Stomach (tissue), 4 donors: ENCODE results near the gene CFAP61.

Experiments
- EP300 ChIP-seq: sonication (generic); formaldehyde crosslinking; IDR thresholded peaks from one replicate; pipeline ENCODE4 v1.6.1; 2017; ENCODE audit warnings: antibody characterized with exemption
- POLR2A ChIP-seq, 4 donors: fragments of 450-650 bp; IDR thresholded peaks; one replicate each; pipeline ENCODE4 v1.6.1; 2016; ENCODE audit warnings: antibody characterized with exemption in 4 of 4, control low read depth in 2 of 4, mild to moderate bottlenecking in 1 of 4, moderate library complexity in 1 of 4
- POLR2AphosphoS5 ChIP-seq, 3 donors: sonication (generic); formaldehyde crosslinking; IDR thresholded peaks; one replicate each; pipeline ENCODE4 v1.6.1; 2016; ENCODE audit warnings: antibody characterized with exemption in 3 of 3
- TF ChIP-seq, protein P1 (sequence below), 7 experiments: fragments of 450-650 bp in 4 of 7; fragments of 200-600 bp in 3 of 7; sonication (generic) in 3 of 7; IDR thresholded peaks; one replicate each; pipeline ENCODE4 v1.5.1; 2016 to 2019; ENCODE audit warnings: antibody characterized with exemption in 7 of 7, control low read depth in 2 of 7, mild to moderate bottlenecking in 1 of 7

DNA sequence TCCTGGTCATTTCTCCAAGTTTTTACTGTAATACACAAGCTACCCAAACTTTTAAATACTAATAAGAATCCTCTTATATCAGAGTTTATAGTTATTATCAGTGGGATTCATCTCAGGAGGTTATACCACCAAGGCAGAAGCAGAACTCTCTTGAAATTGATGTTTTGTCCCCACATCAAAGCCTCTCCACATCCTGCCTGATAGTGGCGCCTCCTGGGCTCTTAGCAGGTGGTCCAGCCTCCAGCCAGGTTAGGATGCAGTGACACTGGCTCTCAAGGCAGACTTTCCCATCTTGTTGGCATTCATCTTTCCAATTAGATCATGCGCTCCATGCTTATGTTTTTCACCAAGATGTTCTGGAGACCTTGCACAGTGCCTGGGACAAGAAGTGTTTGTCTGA is 233.7 kb downstream of the CFAP61 start:
- TF ChIP-seq, protein P1, sequence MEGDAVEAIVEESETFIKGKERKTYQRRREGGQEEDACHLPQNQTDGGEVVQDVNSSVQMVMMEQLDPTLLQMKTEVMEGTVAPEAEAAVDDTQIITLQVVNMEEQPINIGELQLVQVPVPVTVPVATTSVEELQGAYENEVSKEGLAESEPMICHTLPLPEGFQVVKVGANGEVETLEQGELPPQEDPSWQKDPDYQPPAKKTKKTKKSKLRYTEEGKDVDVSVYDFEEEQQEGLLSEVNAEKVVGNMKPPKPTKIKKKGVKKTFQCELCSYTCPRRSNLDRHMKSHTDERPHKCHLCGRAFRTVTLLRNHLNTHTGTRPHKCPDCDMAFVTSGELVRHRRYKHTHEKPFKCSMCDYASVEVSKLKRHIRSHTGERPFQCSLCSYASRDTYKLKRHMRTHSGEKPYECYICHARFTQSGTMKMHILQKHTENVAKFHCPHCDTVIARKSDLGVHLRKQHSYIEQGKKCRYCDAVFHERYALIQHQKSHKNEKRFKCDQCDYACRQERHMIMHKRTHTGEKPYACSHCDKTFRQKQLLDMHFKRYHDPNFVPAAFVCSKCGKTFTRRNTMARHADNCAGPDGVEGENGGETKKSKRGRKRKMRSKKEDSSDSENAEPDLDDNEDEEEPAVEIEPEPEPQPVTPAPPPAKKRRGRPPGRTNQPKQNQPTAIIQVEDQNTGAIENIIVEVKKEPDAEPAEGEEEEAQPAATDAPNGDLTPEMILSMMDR (IDR thresholded peaks at IDR 0.05), result no peak
- TF ChIP-seq POLR2AphosphoS5 (IDR thresholded peaks at IDR 0.05) (no peak), POLR2A (IDR thresholded peaks at IDR 0.05) (no peak), EP300 (no peak)
